ENCODE measurements around the gene LAMA2.

The LAMA2 gene

DNA sequence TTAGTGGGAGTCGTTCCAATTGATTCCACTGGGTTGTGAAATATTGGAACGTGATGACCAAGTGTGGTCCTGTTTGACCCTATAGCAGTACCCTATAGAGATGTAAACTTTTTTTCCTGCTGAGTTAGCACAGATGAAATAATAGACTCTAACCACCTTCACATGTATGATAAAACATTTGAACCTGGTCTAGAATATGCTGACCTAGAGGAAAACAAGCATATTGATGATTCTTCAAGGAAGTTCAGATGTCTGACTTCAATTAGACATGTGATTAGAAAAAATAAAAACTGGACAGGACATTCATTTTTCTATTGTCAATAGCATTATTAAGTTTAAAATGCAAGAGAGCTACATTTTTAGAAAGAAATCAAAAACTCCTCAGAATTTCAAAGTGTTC is 424.9 kb downstream of the LAMA2 start:
- H3K4me3 ChIP-seq (ENCODE audit: low read length, poor library complexity, severe bottlenecking): no peak overlapping the region
- H3K27me3 ChIP-seq (ENCODE audit: insufficient read depth, low read length, poor library complexity, severe bottlenecking): no peaks in the 10 kb centered on the region
- TF ChIP-seq EZH2phosphoT487 (IDR thresholded peaks at IDR 0.05; ENCODE audit: borderline replicate concordance): no peak
- TF ChIP-seq, protein P1, sequence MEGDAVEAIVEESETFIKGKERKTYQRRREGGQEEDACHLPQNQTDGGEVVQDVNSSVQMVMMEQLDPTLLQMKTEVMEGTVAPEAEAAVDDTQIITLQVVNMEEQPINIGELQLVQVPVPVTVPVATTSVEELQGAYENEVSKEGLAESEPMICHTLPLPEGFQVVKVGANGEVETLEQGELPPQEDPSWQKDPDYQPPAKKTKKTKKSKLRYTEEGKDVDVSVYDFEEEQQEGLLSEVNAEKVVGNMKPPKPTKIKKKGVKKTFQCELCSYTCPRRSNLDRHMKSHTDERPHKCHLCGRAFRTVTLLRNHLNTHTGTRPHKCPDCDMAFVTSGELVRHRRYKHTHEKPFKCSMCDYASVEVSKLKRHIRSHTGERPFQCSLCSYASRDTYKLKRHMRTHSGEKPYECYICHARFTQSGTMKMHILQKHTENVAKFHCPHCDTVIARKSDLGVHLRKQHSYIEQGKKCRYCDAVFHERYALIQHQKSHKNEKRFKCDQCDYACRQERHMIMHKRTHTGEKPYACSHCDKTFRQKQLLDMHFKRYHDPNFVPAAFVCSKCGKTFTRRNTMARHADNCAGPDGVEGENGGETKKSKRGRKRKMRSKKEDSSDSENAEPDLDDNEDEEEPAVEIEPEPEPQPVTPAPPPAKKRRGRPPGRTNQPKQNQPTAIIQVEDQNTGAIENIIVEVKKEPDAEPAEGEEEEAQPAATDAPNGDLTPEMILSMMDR (conservative IDR thresholded peaks at IDR 0.05; ENCODE audit: low read length): no peak
- H3K36me3 ChIP-seq (ENCODE audit: insufficient read depth, low read length): no peaks in the 10 kb centered on the region
- no peak overlapping the region for H3K4me2 ChIP-seq (ENCODE audit: low read depth, low read length, poor library complexity, severe bottlenecking)
- no peaks in the 10 kb centered on the region for H4K20me1 ChIP-seq (ENCODE audit: insufficient read depth, low read length, poor library complexity, severe bottlenecking)
- H3F3A ChIP-seq (ENCODE audit: low read depth): no peaks in the 10 kb centered on the region
- H3K9ac ChIP-seq (ENCODE audit: low read depth, low read length, poor library complexity, severe bottlenecking): no peak overlapping the region
- H2AFZ ChIP-seq (ENCODE audit: low read length): no peak overlapping the region
- no peaks in the 10 kb centered on the region for H3K9me2 ChIP-seq (replicated peaks; ENCODE audit: low read depth, low read length)
- no peaks in the 10 kb centered on the region for H3K9me3 ChIP-seq (ENCODE audit: insufficient read depth, low read depth, low read length)
- no peaks in the 10 kb centered on the region for H3K4me1 ChIP-seq (ENCODE audit: insufficient read depth, low read length, poor library complexity, severe bottlenecking)
- no peaks in the 10 kb centered on the region for H3K79me2 ChIP-seq (ENCODE audit: insufficient read depth, low read length)

DNA sequence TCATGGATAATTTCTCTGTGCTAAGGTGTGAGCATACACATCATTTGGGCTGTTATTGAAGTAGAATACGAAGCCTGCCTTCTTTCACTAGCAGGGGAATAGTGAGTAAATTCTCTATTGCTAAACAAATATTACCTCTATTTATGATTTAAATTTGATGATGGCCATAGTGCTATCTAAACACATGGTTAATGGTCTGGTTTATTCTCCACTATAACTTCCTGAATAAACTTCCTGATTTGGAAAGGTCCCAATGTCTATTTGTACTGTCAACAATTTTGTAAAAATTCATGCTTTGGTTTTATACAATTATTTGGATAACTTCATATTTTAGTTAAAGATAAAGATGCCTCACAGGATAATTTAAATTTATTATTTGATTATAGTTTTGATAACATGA is 426.2 kb downstream of the LAMA2 start:
- no peak overlapping the region for H2AFZ ChIP-seq (ENCODE audit: low read length)
- no peaks in the 10 kb centered on the region for H3K4me1 ChIP-seq (ENCODE audit: insufficient read depth, low read length, poor library complexity, severe bottlenecking)
- H3K4me3 ChIP-seq (ENCODE audit: low read length, poor library complexity, severe bottlenecking): no peak overlapping the region

DNA sequence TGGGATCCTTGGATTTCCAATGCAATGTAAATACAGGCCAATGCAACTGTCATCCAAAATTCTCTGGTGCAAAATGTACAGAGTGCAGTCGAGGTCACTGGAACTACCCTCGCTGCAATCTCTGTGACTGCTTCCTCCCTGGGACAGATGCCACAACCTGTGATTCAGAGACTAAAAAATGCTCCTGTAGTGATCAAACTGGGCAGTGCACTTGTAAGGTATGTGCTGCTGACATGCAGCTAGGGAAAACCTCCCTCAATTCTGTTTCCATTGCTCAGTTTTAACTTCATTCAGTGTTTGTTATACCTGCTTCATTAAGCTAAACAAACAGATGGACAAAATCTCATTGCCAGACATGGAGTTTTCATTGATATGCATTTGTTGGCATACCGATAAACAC is 429.9 kb downstream of the LAMA2 start:
- H3K9ac ChIP-seq (ENCODE audit: low read depth, low read length, poor library complexity, severe bottlenecking): no peak overlapping the region

More for the DNA sequence above, 426.2 kb downstream of the LAMA2 start:
- Histone ChIP-seq H3K9me3 (ENCODE audit: insufficient read depth, low read depth, low read length) (no peaks in the 10 kb centered on the region), H3K27me3 (ENCODE audit: insufficient read depth, low read length, poor library complexity, severe bottlenecking) (no peaks in the 10 kb centered on the region), H3K36me3 (ENCODE audit: insufficient read depth, low read length) (no peaks in the 10 kb centered on the region), H3F3A (ENCODE audit: low read depth) (no peaks in the 10 kb centered on the region), H3K4me2 (ENCODE audit: low read depth, low read length, poor library complexity, severe bottlenecking) (no peak overlapping the region), H3K9me2 (replicated peaks; ENCODE audit: low read depth, low read length) (no peaks in the 10 kb centered on the region), H3K79me2 (ENCODE audit: insufficient read depth, low read length) (no peaks in the 10 kb centered on the region), H4K20me1 (ENCODE audit: insufficient read depth, low read length, poor library complexity, severe bottlenecking) (no peaks in the 10 kb centered on the region), H3K9ac (ENCODE audit: low read depth, low read length, poor library complexity, severe bottlenecking) (no peak overlapping the region)
- TF ChIP-seq, protein P1 (conservative IDR thresholded peaks at IDR 0.05; ENCODE audit: low read length): no peak
- no peak for TF ChIP-seq EZH2phosphoT487 (IDR thresholded peaks at IDR 0.05; ENCODE audit: borderline replicate concordance)

More for the DNA sequence above, 429.9 kb downstream of the LAMA2 start:
- Histone ChIP-seq H3K4me2 (ENCODE audit: low read depth, low read length, poor library complexity, severe bottlenecking) (no peak overlapping the region), H2AFZ (ENCODE audit: low read length) (no peak overlapping the region), H3K9me3 (ENCODE audit: insufficient read depth, low read depth, low read length) (no peaks in the 10 kb centered on the region), H3F3A (ENCODE audit: low read depth) (no peaks in the 10 kb centered on the region), H3K36me3 (ENCODE audit: insufficient read depth, low read length) (no peaks in the 10 kb centered on the region), H3K79me2 (ENCODE audit: insufficient read depth, low read length) (no peaks in the 10 kb centered on the region), H3K9me2 (replicated peaks; ENCODE audit: low read depth, low read length) (no peaks in the 10 kb centered on the region), H3K27me3 (ENCODE audit: insufficient read depth, low read length, poor library complexity, severe bottlenecking) (no peaks in the 10 kb centered on the region), H4K20me1 (ENCODE audit: insufficient read depth, low read length, poor library complexity, severe bottlenecking) (no peaks in the 10 kb centered on the region), H3K4me3 (ENCODE audit: low read length, poor library complexity, severe bottlenecking) (no peak overlapping the region), H3K4me1 (ENCODE audit: insufficient read depth, low read length, poor library complexity, severe bottlenecking) (no peaks in the 10 kb centered on the region)
- TF ChIP-seq, protein P1 (conservative IDR thresholded peaks at IDR 0.05; ENCODE audit: low read length): no peak
- TF ChIP-seq EZH2phosphoT487 (IDR thresholded peaks at IDR 0.05; ENCODE audit: borderline replicate concordance): no peak
